GM21381 (cell line): ENCODE measurements around the gene COX7A2.

Experiments
- ATAC-seq: cut with Tn5 transposase; IDR thresholded peaks from one replicate; pipeline ENCODE4 v1.9.1; 2021; ENCODE audit warnings: mild to moderate bottlenecking, moderate library complexity; ENCODE audit not compliant: unreplicated experiment

The COX7A2 gene

GRCh38 chr6:75201901-75202672, 41.5 kb downstream of the COX7A2 start:
- no peak for ATAC-seq

GRCh38 chr6:75201021-75201420, 42.6 kb downstream of the COX7A2 start:
- no peak for ATAC-seq

- ATAC-seq = no peak
Measured at GRCh38 chr6:75199889-75200288, 43.7 kb downstream of the COX7A2 start.

GRCh38 chr6:75196081-75196687, 47.4 kb downstream of the COX7A2 start:
- ATAC-seq = no peak

- ATAC-seq = no peak
Measured at GRCh38 chr6:75188221-75188925, 55.2 kb downstream of the COX7A2 start.
